Activated B cell treated with CpG ODN at 0.5 μM for 24 hours (primary cell): ENCODE measurements around the gene BSDC1. TPM values are rescaled to one million over a fixed set of nuclear protein-coding genes. Genes with fewer than 3 reads are reported as not detected.

Source experiments
- ATAC-seq: fragments of 200-7000 bp; cut with Tn5 transposase; one replicate; pipeline ENCODE4 v1.10.0; 2021; ENCODE audit warnings: low read depth, mild to moderate bottlenecking, moderate library complexity
- CTCF ChIA-PET: fragments of 350-600 bp; sonication (Branson Sonifier 250); formaldehyde crosslinking; loops from one replicate; lab custom pipeline; 2021; ENCODE audit warnings: antibody characterized with exemption; lab: Charles Lee
- POLR2A ChIA-PET: fragments of 350-600 bp; sonication (Branson Sonifier 250); formaldehyde crosslinking; loops from one replicate; lab custom pipeline; 2021; ENCODE audit warnings: antibody characterized with exemption; lab: Charles Lee
- DNase-seq: peaks from one replicate; pipeline ENCODE4 v3.0.0; 2022
- H3K27ac Mint-ChIP-seq: one replicate; pipeline ENCODE4 v1.8.0; 2020; ENCODE audit warnings: mixed read lengths
- H3K27me3 Mint-ChIP-seq: one replicate; pipeline ENCODE4 v1.8.0; 2021; ENCODE audit warnings: mixed read lengths
- H3K36me3 Mint-ChIP-seq: one replicate; pipeline ENCODE4 v1.8.0; 2021; ENCODE audit warnings: low read depth, mixed read lengths
- H3K4me1 Mint-ChIP-seq: one replicate; pipeline ENCODE4 v1.8.0; 2021; ENCODE audit warnings: mixed read lengths
- H3K4me3 Mint-ChIP-seq: one replicate; pipeline ENCODE4 v1.8.0; 2020; ENCODE audit warnings: mild to moderate bottlenecking, mixed read lengths
- H3K9me3 Mint-ChIP-seq: one replicate; pipeline ENCODE4 v1.8.0; 2020; ENCODE audit warnings: mixed read lengths
- intact Hi-C: fragments of 100-400 bp; cut with micrococcal nuclease; formaldehyde crosslinking; loops from one replicate; pipeline ENCODE4 v1.15.1; 2024
- total RNA-seq: library from RNA; stranded (reverse); gene quantifications from 2 replicates; pipeline ENCODE4 v1.2.3, GENCODE V29; 2022
- TF ChIP-seq, protein P1 (sequence below): fragments of 200-600 bp; IDR thresholded peaks from one replicate; pipeline ENCODE4 v1.8.0; 2022; ENCODE audit warnings: antibody characterized with exemption, mild to moderate bottlenecking

Gene BSDC1
- total RNA-seq, 1 donor from 2014 or later, result 72.2 TPM

DNA sequence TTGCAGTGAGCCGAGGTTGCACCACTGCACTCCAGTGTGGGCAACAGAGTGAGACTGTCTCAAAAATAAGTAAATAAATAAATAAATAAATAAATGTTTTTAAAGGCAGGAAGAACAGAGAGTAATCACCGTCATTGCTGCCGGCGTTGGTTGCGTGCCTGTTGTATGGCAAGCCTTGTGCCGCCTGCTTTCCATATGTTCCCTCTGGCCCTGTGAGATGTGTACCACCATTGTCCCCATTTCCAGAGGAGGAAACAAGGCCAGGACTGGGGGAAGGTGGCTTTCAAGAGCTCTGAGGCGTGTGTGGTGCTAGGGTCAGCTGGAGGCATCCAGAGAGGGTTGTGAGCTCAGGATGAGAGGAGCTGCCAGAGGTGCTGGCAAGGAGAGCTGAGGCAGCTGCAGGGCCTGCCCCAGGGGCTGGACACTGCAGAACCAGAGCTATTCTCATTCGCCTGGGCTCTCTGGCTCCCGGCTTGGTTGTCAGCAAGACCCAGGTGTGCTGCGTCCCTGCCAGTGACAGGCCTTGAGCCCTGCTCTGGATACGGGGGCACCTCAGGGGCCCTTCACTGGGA is 53.0 kb downstream of the BSDC1 start:
- Mint-ChIP-seq H3K4me1 (peaks cover 49% of the 10 kb centered on the region), H3K36me3 (no peaks in the 10 kb centered on the region), H3K27ac (no peak overlapping the region), H3K4me3 (no peak overlapping the region), H3K27me3 (no peaks in the 10 kb centered on the region), H3K9me3 (no peaks in the 10 kb centered on the region)
- TF ChIP-seq, protein P1, sequence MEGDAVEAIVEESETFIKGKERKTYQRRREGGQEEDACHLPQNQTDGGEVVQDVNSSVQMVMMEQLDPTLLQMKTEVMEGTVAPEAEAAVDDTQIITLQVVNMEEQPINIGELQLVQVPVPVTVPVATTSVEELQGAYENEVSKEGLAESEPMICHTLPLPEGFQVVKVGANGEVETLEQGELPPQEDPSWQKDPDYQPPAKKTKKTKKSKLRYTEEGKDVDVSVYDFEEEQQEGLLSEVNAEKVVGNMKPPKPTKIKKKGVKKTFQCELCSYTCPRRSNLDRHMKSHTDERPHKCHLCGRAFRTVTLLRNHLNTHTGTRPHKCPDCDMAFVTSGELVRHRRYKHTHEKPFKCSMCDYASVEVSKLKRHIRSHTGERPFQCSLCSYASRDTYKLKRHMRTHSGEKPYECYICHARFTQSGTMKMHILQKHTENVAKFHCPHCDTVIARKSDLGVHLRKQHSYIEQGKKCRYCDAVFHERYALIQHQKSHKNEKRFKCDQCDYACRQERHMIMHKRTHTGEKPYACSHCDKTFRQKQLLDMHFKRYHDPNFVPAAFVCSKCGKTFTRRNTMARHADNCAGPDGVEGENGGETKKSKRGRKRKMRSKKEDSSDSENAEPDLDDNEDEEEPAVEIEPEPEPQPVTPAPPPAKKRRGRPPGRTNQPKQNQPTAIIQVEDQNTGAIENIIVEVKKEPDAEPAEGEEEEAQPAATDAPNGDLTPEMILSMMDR, result no peak
- DNase-seq, result no peak
- intact Hi-C loops, result no loop called here
- ATAC-seq, result no peak
- ChIA-PET POLR2A (interaction anchor here (0.6 to 1.6 kb wide), 4 partner anchors 9 to 219 kb away, joined by 3 to 7 read pairs (median 3); no protein-coding TSS in a partner anchor), CTCF (interaction anchor here (1.6 kb wide), 1 partner anchor 91 kb away, joined by 4 read pairs; no protein-coding TSS in a partner anchor)

DNA sequence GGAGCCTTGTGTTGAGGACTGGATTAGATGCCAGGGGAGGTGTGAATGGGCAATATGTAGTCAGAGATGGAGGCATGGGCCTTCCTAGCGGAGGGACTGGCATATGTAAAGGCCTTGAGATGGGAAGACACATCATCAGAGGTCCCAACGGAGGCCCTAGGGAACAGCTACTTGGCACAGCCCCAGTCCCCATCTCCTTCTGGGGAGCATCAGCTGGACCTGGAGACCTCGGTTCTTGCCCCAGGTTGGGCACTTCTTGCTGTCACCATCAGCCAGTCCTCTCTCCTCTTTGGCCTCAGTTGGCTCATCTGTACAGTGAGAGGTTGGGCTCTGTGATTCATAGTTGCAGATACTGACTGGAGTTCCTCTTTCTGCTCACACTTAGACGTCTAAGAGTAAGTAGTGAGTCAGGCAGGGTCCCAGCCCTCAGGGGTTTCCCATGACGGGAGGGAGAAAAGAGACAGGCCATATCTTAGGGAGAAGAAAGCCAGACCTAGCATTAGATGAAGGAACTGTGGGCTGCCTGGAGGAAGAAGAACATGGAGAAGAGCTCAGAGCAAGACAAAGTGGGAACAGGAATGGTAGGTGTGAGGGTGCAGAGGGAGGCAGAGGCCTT is 54.8 kb downstream of the BSDC1 start:
- TF ChIP-seq, protein P1, result no peak
- Mint-ChIP-seq H3K27ac (peak overlapping the region; percentile 79), H3K27me3 (no peaks in the 10 kb centered on the region), H3K4me1 (peaks cover 52% of the 10 kb centered on the region), H3K9me3 (no peaks in the 10 kb centered on the region), H3K4me3 (peak overlapping the region; percentile 56), H3K36me3 (peaks cover 3% of the 10 kb centered on the region)
- ChIA-PET CTCF (interaction anchor here (1.0 kb wide), 1 partner anchor 124 kb away, joined by 3 read pairs; no protein-coding TSS in a partner anchor), POLR2A (interaction anchor here (5.8 kb wide), 1 partner anchor 19 kb away, joined by 151 read pairs; no protein-coding TSS in a partner anchor)
- intact Hi-C loops, result loop anchor here (10.0 kb wide), 1 partner anchor 405 kb away; the partner anchor contains the start of gene PTP4A2
- ATAC-seq, result peak; percentile 50
- no peak for DNase-seq

DNA sequence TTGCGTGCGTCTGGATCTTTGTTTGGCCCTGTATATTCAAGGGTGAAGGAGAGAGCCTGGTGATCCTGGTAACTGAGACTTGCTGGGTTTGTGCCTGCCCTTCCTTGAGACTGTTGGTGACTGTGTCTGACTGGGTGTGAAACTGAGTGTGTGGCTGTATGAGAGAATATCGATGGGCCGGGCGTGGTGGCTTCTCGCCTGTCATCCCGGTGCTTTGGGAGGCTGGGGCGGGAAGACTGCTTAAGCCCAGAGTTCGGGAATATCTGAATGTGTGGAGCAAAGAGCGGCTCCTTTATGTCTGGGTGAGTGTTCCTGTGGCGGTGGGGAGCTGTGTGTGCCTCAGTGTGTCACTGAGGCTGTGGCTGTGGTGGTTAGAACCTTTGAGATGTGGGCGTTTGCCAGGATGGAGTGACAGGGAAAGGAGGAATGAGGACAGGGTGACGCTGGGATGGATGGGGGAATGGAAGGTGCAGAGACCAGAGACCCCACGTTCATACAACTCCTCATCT is 55.5 kb downstream of the BSDC1 start:
- no peak for DNase-seq
- no peaks in the 10 kb centered on the region for H3K9me3 Mint-ChIP-seq

DNA sequence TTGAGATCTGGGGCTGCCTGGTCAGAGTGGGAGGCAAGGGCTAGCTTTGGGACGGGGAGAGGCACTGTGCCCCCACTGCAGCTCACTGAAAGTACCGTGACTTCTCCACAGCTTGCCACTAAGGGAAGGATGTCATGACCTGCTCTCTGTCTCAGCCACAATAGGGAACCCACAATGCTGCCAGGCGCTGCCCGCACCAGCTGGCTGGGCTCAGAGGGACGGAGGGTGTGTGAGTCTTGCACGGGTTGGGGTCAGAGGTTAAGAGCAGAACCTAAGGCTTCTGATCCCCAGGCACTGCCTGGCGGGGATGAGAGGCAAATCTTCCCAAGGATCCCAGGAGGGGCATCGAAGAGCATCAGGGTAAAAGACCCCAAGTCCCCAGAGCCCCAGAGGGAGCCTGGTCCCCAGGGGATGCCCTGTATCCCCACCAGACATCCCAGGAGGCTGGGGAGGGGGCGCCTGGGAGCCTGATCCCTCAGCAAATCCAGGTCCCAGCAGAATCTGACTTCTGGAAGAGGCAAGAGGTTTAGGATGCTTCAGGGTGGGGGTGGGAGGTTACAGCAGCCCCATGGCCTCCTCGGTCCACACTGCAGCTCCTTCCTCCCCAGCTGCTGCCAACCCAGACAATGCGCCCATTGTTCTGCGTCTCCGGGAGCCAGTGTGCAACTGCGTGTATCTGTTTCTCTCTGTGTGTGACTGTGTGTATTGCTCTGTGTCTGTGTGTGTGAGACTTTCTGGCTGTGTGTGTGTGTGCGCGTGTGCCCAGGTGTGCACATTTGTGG is 56.2 kb downstream of the BSDC1 start:
- CTCF ChIA-PET, result interaction anchor here (0.8 to 3.4 kb wide), 6 partner anchors 9 to 122 kb away, joined by 3 to 15 read pairs (median 6); no protein-coding TSS in a partner anchor
- Mint-ChIP-seq H3K27me3 (no peaks in the 10 kb centered on the region), H3K4me1 (peaks cover 63% of the 10 kb centered on the region)

More for the DNA sequence above, 55.5 kb downstream of the BSDC1 start:
- intact Hi-C loops, result loop anchor here (10.0 kb wide), 1 partner anchor 404 kb away; the partner anchor contains the start of gene PTP4A2
- TF ChIP-seq, protein P1, result no peak
- Mint-ChIP-seq H3K4me3 (peak overlapping the region; percentile 42), H3K36me3 (peaks cover 10% of the 10 kb centered on the region), H3K4me1 (peaks cover 60% of the 10 kb centered on the region), H3K27ac (peak overlapping the region; percentile 68), H3K27me3 (no peaks in the 10 kb centered on the region)
- no peak for ATAC-seq
- CTCF ChIA-PET, result no interaction called here
- POLR2A ChIA-PET, result interaction anchor here (3.6 to 5.8 kb wide), 4 partner anchors 14 to 122 kb away, joined by 26 to 151 read pairs (median 108); no protein-coding TSS in a partner anchor

More for the DNA sequence above, 56.2 kb downstream of the BSDC1 start:
- POLR2A ChIA-PET, result interaction anchor here (0.6 to 5.8 kb wide), 17 partner anchors 7 to 363 kb away, joined by 3 to 151 read pairs (median 26); partner anchors contain the start of genes BSDC1, CCDC28B, FAM167B and FAM229A
- Mint-ChIP-seq H3K27ac (peak overlapping the region; percentile 72), H3K36me3 (peaks cover 14% of the 10 kb centered on the region), H3K4me3 (peak overlapping the region; percentile 72), H3K9me3 (no peaks in the 10 kb centered on the region)
- intact Hi-C loops, result loop anchor here (1.0 to 10.0 kb wide), 4 partner anchors 97 to 403 kb away; partner anchors contain the start of genes CCDC28B, PTP4A2 and TXLNA
- TF ChIP-seq, protein P1, result no peak
- DNase-seq, result peak; percentile 40
- ATAC-seq, result peak; percentile 13
